ENCODE data around the gene ILF2.

DNA sequence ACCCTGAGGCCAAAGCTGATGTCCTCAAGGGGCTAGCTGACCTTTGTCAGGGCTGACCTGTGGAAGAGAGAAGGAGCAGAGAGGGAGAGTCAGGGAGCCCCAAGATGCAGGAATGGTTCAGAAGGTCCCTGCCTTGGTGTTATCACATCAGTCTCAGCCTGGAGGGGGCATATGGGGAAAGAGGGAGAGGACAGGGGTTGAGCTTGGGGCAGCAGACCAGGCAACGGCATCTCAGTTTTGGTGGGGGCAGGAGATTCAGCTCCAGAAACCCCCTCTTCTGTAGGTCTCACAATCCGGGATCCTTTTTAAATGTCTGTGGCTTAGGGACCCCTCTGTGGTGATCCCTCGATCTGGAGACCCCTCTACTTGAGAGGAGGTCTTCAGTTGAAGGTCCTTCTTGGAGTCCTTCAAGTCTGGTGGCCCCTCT, 44.3 kb downstream of the ILF2 start:
- TF ChIP-seq PATZ1 (CRISPR knock-in tag; IDR thresholded peaks at IDR 0.05; ENCODE audit: borderline replicate concordance) = no peak
- no peak for TF ChIP-seq RARB (CRISPR knock-in tag; IDR thresholded peaks at IDR 0.05)
- TF ChIP-seq ARNTL (CRISPR knock-in tag; IDR thresholded peaks at IDR 0.05; ENCODE audit: borderline replicate concordance, low read depth) = no peak
- TF ChIP-seq, protein P1, sequence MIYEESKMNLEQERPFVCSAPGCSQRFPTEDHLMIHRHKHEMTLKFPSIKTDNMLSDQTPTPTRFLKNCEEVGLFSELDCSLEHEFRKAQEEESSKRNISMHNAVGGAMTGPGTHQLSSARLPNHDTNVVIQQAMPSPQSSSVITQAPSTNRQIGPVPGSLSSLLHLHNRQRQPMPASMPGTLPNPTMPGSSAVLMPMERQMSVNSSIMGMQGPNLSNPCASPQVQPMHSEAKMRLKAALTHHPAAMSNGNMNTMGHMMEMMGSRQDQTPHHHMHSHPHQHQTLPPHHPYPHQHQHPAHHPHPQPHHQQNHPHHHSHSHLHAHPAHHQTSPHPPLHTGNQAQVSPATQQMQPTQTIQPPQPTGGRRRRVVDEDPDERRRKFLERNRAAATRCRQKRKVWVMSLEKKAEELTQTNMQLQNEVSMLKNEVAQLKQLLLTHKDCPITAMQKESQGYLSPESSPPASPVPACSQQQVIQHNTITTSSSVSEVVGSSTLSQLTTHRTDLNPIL (CRISPR knock-in tag; IDR thresholded peaks at IDR 0.05; ENCODE audit: low read depth) = no peak
- no peak for TF ChIP-seq BACH2 (CRISPR knock-in tag; IDR thresholded peaks at IDR 0.05; ENCODE audit: borderline replicate concordance)
- TF ChIP-seq ZNF70 (CRISPR knock-in tag; IDR thresholded peaks at IDR 0.05) = no peak
- no peak for TF ChIP-seq ZNF565 (CRISPR knock-in tag; conservative IDR thresholded peaks at IDR 0.05; ENCODE audit: low read depth)
- no peak for TF ChIP-seq TSHZ2 (CRISPR knock-in tag; IDR thresholded peaks at IDR 0.05)
- TF ChIP-seq CSDC2 (CRISPR knock-in tag; IDR thresholded peaks at IDR 0.05) = no peak
- TF ChIP-seq PPARA (CRISPR knock-in tag; IDR thresholded peaks at IDR 0.05; ENCODE audit: borderline replicate concordance) = no peak
- TF ChIP-seq OSR1 (CRISPR knock-in tag; IDR thresholded peaks at IDR 0.05) = no peak
- no peak for TF ChIP-seq ZNF8 (CRISPR knock-in tag; IDR thresholded peaks at IDR 0.05)
- TF ChIP-seq ZFP3 (CRISPR knock-in tag; IDR thresholded peaks at IDR 0.05) = no peak
- TF ChIP-seq SNAI2 (CRISPR knock-in tag; IDR thresholded peaks at IDR 0.05) = no peak

All from SK-N-SH treated with all-trans-retinoic acid at 6 μM for 48 hours (cell line).